IMR-90 (cell line): ENCODE results near the gene PCCA.

ENCODE experiments used
- BHLHE40 ChIP-seq: fragments of 150-350 bp; IDR thresholded peaks from 2 replicates; pipeline ENCODE4 v1.6.1; 2016; ENCODE audit warnings: mild to moderate bottlenecking, low read depth, low read length
- CHD1 ChIP-seq: IDR thresholded peaks from 2 replicates; pipeline ENCODE4 v1.6.1; 2012; ENCODE audit warnings: low read depth, low read length, improper control_type of control experiment
- MAFK ChIP-seq: IDR thresholded peaks from 2 replicates; pipeline ENCODE4 v1.6.1; 2012; ENCODE audit warnings: low read depth, low read length, improper control_type of control experiment
- MAZ ChIP-seq: IDR thresholded peaks from 2 replicates; pipeline ENCODE4 v1.6.1; 2012; ENCODE audit warnings: low read depth, mild to moderate bottlenecking, low read length, improper control_type of control experiment, moderate library complexity, borderline replicate concordance
- NFE2L2 ChIP-seq: fragments of 150-350 bp; IDR thresholded peaks from 2 replicates; pipeline ENCODE4 v1.6.1; 2016; ENCODE audit warnings: low read depth, mild to moderate bottlenecking, low read length
- POLR2A ChIP-seq: IDR thresholded peaks from 2 replicates; pipeline ENCODE4 v1.6.1; 2012; ENCODE audit warnings: mild to moderate bottlenecking, low read depth, low read length
- RAD21 ChIP-seq: IDR thresholded peaks from 2 replicates; pipeline ENCODE4 v1.6.1; 2012; ENCODE audit warnings: low read length, improper control_type of control experiment
- SMC3 ChIP-seq: fragments of 150-350 bp; IDR thresholded peaks from 2 replicates; pipeline ENCODE4 v1.6.1; 2016; ENCODE audit warnings: low read depth, mild to moderate bottlenecking, antibody characterized with exemption, low read length, moderate library complexity
- TF ChIP-seq, protein P1 (sequence below): conservative IDR thresholded peaks from 2 replicates; pipeline ENCODE4 v1.5.1; 2012; ENCODE audit warnings: mild to moderate bottlenecking, low read depth, low read length, improper control_type of control experiment
- TF ChIP-seq, protein P2 (sequence below): fragments of 150-350 bp; IDR thresholded peaks from 2 replicates; pipeline ENCODE4 v1.6.1; 2017; ENCODE audit warnings: mild to moderate bottlenecking, antibody characterized with exemption, low read length, low read depth

DNA sequence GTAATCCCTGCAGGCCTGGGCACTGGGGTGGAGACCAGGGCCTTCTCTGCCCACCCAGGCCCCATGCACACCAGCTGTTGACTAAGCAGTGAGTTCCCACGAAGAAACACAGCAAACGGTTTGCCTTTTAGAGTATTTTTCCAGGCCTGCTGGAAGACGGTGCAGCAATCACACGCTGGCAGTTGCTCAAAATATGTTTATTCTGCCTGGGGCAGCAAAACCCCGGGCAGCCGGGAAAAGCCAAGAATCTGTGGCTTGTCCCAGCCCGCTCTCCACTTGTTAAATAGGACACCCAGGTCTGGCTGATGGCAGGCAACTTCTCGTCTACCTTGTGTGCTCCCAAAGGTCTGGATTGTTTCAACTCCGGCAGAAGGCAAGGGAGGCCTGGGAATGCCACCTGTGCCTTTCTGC, 458.9 kb downstream of the PCCA start:
- TF ChIP-seq POLR2A, result no peak
- TF ChIP-seq, protein P1, sequence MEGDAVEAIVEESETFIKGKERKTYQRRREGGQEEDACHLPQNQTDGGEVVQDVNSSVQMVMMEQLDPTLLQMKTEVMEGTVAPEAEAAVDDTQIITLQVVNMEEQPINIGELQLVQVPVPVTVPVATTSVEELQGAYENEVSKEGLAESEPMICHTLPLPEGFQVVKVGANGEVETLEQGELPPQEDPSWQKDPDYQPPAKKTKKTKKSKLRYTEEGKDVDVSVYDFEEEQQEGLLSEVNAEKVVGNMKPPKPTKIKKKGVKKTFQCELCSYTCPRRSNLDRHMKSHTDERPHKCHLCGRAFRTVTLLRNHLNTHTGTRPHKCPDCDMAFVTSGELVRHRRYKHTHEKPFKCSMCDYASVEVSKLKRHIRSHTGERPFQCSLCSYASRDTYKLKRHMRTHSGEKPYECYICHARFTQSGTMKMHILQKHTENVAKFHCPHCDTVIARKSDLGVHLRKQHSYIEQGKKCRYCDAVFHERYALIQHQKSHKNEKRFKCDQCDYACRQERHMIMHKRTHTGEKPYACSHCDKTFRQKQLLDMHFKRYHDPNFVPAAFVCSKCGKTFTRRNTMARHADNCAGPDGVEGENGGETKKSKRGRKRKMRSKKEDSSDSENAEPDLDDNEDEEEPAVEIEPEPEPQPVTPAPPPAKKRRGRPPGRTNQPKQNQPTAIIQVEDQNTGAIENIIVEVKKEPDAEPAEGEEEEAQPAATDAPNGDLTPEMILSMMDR, result no peak
- no peak for TF ChIP-seq NFE2L2
- TF ChIP-seq CHD1, result no peak
- TF ChIP-seq BHLHE40, result no peak
- TF ChIP-seq MAFK, result no peak
- TF ChIP-seq RAD21, result no peak
- TF ChIP-seq SMC3, result no peak
- no peak for TF ChIP-seq MAZ
- TF ChIP-seq, protein P2, sequence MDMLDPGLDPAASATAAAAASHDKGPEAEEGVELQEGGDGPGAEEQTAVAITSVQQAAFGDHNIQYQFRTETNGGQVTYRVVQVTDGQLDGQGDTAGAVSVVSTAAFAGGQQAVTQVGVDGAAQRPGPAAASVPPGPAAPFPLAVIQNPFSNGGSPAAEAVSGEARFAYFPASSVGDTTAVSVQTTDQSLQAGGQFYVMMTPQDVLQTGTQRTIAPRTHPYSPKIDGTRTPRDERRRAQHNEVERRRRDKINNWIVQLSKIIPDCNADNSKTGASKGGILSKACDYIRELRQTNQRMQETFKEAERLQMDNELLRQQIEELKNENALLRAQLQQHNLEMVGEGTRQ, result no peak
